Activated CD8-positive, alpha-beta T cell treated with anti-CD3 and anti-CD28 coated beads for 36 hours (primary cell): ENCODE data around the gene PAX7. TPM values are rescaled to one million over a fixed set of nuclear protein-coding genes. Genes with fewer than 3 reads are reported as not detected.

ENCODE experiments used
- ATAC-seq: fragments of 200-7000 bp; cut with Tn5 transposase; one replicate; pipeline ENCODE4 v1.10.0; 2021; ENCODE audit warnings: mild to moderate bottlenecking, moderate library complexity
- CTCF ChIA-PET: fragments of 350-600 bp; sonication (Branson Sonifier 250); formaldehyde crosslinking; loops from one replicate; lab custom pipeline; 2021; ENCODE audit warnings: antibody characterized with exemption; lab: Charles Lee
- POLR2A ChIA-PET: fragments of 350-600 bp; sonication (Branson Sonifier 250); formaldehyde crosslinking; loops from one replicate; lab custom pipeline; 2021; ENCODE audit warnings: antibody characterized with exemption; lab: Charles Lee
- DNase-seq: peaks from one replicate; pipeline ENCODE4 v3.0.0-alpha.2; 2020
- H3K27ac Mint-ChIP-seq: one replicate; pipeline ENCODE4 v1.8.0; 2021; ENCODE audit warnings: mild to moderate bottlenecking, mixed read lengths
- H3K27me3 Mint-ChIP-seq: one replicate; pipeline ENCODE4 v1.8.0; 2021; ENCODE audit warnings: mixed read lengths
- H3K36me3 Mint-ChIP-seq: one replicate; pipeline ENCODE4 v1.8.0; 2021; ENCODE audit warnings: low read depth, mixed read lengths
- H3K4me1 Mint-ChIP-seq: one replicate; pipeline ENCODE4 v1.8.0; 2021; ENCODE audit warnings: low read depth, mixed read lengths
- H3K4me3 Mint-ChIP-seq: one replicate; pipeline ENCODE4 v1.8.0; 2021; ENCODE audit warnings: mild to moderate bottlenecking, moderate library complexity, mixed read lengths
- H3K9me3 Mint-ChIP-seq: one replicate; pipeline ENCODE4 v1.8.0; 2021; ENCODE audit warnings: mixed read lengths
- intact Hi-C: fragments of 100-400 bp; cut with micrococcal nuclease; formaldehyde crosslinking; loops from one replicate; pipeline ENCODE4 v1.10.0; 2022
- total RNA-seq, 2 experiments: library from RNA; stranded (reverse); gene quantifications; one replicate each; pipeline ENCODE4 v1.2.3, GENCODE V29; 2021
- TF ChIP-seq, protein P1 (sequence below): fragments of 200-600 bp; IDR thresholded peaks from one replicate; pipeline ENCODE4 v1.8.0; 2022; ENCODE audit warnings: antibody characterized with exemption, mild to moderate bottlenecking

PAX7 gene
- total RNA-seq, 2 experiments from 2014 or later, result not detected

DNA sequence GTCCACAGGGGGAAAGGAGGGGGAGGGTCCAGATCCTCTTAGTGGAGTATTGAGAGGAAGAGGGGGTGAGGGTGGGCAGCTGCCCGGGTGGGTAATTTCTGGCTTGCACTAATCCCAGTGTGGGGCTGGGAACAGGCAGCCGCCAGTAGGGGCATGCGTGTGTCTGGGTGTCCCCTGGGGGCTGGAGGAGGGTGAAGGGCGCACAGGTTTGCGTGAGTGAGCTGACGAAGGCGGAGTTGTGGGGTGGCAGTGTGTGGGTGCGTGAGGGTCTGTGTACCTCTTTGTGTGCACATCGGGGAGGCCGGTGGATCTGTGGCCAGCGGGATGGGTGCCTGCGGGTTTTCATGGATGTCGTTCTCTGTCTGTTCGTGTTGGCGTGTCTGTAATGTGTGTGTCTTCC, 97.3 kb downstream of the PAX7 start:
- DNase-seq (no peak), ATAC-seq (no peak)
- Mint-ChIP-seq H3K27ac (no peak overlapping the region), H3K4me3 (no peak overlapping the region), H3K4me1 (no peaks in the 10 kb centered on the region), H3K9me3 (no peaks in the 10 kb centered on the region), H3K27me3 (peaks cover 36% of the 10 kb centered on the region), H3K36me3 (no peaks in the 10 kb centered on the region)
- intact Hi-C loops, result no loop called here
- ChIA-PET POLR2A (interaction anchor here (0.7 kb wide), 1 partner anchor 996 kb away, joined by 3 read pairs; no protein-coding TSS in a partner anchor), CTCF (no interaction called here)
- TF ChIP-seq, protein P1, sequence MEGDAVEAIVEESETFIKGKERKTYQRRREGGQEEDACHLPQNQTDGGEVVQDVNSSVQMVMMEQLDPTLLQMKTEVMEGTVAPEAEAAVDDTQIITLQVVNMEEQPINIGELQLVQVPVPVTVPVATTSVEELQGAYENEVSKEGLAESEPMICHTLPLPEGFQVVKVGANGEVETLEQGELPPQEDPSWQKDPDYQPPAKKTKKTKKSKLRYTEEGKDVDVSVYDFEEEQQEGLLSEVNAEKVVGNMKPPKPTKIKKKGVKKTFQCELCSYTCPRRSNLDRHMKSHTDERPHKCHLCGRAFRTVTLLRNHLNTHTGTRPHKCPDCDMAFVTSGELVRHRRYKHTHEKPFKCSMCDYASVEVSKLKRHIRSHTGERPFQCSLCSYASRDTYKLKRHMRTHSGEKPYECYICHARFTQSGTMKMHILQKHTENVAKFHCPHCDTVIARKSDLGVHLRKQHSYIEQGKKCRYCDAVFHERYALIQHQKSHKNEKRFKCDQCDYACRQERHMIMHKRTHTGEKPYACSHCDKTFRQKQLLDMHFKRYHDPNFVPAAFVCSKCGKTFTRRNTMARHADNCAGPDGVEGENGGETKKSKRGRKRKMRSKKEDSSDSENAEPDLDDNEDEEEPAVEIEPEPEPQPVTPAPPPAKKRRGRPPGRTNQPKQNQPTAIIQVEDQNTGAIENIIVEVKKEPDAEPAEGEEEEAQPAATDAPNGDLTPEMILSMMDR, result no peak

DNA sequence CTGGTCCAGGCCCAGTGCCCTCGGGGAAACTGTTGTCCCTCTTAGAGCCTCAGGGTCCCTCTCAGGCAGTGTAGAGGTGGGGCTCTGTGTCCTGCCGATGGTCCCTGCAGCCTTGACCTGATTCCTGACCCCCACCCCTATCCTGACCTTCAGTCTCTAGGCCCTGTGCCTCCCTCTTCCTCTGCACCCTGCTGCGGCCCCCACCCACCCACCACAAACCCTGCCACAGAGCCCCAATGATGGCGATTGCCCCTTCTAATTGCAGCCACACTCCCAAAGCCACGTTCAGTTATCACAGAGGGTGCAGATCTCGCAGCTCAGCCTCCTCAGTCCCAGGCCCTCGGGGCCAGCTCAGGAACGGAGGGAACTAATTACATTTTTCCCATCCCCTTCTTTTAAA, 99.7 kb downstream of the PAX7 start:
- ChIA-PET POLR2A (no interaction called here), CTCF (no interaction called here)
- Mint-ChIP-seq H3K27me3 (peaks cover 28% of the 10 kb centered on the region), H3K9me3 (no peaks in the 10 kb centered on the region), H3K4me3 (no peak overlapping the region), H3K4me1 (no peaks in the 10 kb centered on the region), H3K36me3 (no peaks in the 10 kb centered on the region), H3K27ac (no peak overlapping the region)
- no peak for DNase-seq
- TF ChIP-seq, protein P1, result no peak
- intact Hi-C loops, result no loop called here
- no peak for ATAC-seq

DNA sequence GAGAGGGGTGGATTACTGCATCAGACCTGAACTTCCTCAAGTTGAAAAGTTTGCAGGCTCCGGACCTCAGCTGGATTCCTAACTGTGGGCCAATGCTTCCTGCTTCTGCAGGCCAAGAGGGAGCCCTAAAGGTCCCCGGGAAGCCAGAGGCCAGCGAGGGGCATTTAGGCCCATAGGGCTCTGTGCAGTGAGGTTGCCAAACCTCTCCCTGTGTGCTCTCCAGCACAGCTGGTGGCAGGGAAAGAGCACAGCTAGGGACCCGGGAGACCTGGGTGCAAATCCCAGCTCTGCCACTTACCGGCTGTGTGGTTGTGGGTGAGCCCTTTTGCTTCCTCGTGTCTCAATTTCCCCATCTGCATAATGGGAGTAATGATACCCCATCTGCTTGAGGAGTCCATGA, 100.5 kb downstream of the PAX7 start:
- no peak for ATAC-seq
- Mint-ChIP-seq H3K27me3 (peaks cover 22% of the 10 kb centered on the region), H3K9me3 (no peaks in the 10 kb centered on the region), H3K27ac (no peak overlapping the region), H3K4me1 (no peaks in the 10 kb centered on the region), H3K4me3 (no peak overlapping the region), H3K36me3 (no peaks in the 10 kb centered on the region)
- TF ChIP-seq, protein P1, result no peak
- ChIA-PET CTCF (no interaction called here), POLR2A (no interaction called here)
- intact Hi-C loops, result no loop called here
- DNase-seq, result no peak

DNA sequence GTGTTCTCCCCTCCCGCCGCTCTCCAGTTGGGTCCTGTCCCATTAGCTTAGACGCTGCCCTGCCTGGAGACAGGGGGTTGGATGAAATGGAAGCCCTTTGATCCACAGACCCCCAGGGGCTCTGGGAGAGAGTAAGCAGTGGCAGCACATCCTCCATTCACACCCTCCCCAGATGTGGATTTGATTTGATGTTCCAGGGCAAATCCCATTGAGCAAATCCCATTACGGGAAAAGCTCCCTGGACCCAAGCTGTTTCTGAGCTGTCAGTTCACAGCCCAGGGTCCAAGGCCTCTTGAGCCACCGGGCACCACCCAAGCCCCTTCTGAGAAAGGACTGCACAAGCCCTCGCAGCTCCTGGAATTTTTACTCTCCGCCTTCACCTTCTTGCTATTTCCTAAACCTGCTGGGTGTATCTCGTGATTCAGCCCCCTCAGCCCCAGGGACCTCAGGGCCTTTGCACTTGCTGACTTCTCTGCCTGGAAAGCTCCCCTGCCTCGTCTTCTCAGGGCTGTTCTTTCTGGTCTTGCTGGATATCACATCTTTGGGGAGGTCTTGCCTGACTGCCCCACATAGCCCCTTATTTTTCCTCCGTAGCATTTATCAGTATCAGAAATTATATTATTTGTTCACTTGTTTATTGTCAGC, 101.1 kb downstream of the PAX7 start:
- intact Hi-C loops, result no loop called here
- peaks cover 22% of the 10 kb centered on the region for H3K27me3 Mint-ChIP-seq

DNA sequence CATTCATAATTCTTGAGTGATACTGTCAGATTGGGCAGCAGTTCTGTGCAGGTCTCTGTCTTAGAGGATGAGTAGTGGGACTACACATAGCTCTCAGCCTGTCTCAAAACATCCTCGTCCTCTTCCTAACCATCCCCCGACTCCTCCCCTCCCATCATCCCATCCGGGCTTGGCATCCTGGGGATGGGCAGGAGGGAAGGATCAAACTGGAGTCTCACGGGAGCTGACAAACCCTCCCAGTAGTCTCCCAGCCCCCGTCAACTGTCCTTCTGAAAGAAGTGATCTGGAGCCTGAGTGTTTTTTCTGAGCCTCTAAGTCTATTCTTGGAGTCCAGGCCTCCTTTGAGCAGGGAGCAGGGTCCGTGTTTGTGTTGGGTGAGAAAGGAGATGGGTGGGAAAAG, 102.0 kb downstream of the PAX7 start:
- intact Hi-C loops, result no loop called here
- Mint-ChIP-seq H3K27ac (no peak overlapping the region), H3K9me3 (no peaks in the 10 kb centered on the region), H3K4me1 (no peaks in the 10 kb centered on the region), H3K27me3 (peaks cover 16% of the 10 kb centered on the region), H3K36me3 (no peaks in the 10 kb centered on the region), H3K4me3 (no peak overlapping the region)
- ChIA-PET POLR2A (interaction anchor here (0.7 kb wide), 1 partner anchor 155 kb away, joined by 3 read pairs; no protein-coding TSS in a partner anchor), CTCF (interaction anchor here (1.2 kb wide), 1 partner anchor 151 kb away, joined by 3 read pairs; no protein-coding TSS in a partner anchor)
- ATAC-seq, result no peak
- TF ChIP-seq, protein P1, result no peak
- DNase-seq, result no peak

More for the DNA sequence above, 101.1 kb downstream of the PAX7 start:
- ChIA-PET CTCF (interaction anchor here (1.2 kb wide), 1 partner anchor 150 kb away, joined by 3 read pairs; no protein-coding TSS in a partner anchor), POLR2A (no interaction called here)
- ATAC-seq, result no peak
- Mint-ChIP-seq H3K27ac (no peak overlapping the region), H3K9me3 (no peaks in the 10 kb centered on the region), H3K4me3 (no peak overlapping the region), H3K36me3 (no peaks in the 10 kb centered on the region), H3K4me1 (no peaks in the 10 kb centered on the region)
- no peak for DNase-seq
- TF ChIP-seq, protein P1, result no peak
